Natural killer cell (primary cell): ENCODE results near the gene PTPRT. TPM values are rescaled to one million over a fixed set of nuclear protein-coding genes. Genes with fewer than 3 reads are reported as not detected.

Source experiments
- ATAC-seq, 3 donors: fragments of 150-1000 bp in 2 of 3; fragments of 200-7000 bp in 1 of 3; cut with Tn5 transposase; 1 replicate in 1 of 3; 2 replicates in 2 of 3; pipeline ENCODE4 v1.10.0; 2021; ENCODE audit warnings: mild to moderate bottlenecking in 2 of 3, moderate library complexity in 2 of 3
- DNase-seq, 2 donors: peaks; one replicate each; pipeline versions ENCODE4 v3.0.0 to v3.0.0-alpha.2; 2013 to 2021; ENCODE audit warnings: mixed read lengths in 1 of 2
- H3K27ac ChIP-seq: one replicate; pipeline ENCODE4 v1.5.1; 2013; ENCODE audit warnings: mild to moderate bottlenecking, low read length
- H3K27me3 ChIP-seq: one replicate; pipeline ENCODE4 v1.6.1; 2013; ENCODE audit warnings: low read length; ENCODE audit not compliant: control insufficient read depth, insufficient read depth
- H3K36me3 ChIP-seq: one replicate; pipeline ENCODE4 v1.6.1; 2013; ENCODE audit warnings: low read length; ENCODE audit not compliant: control insufficient read depth, insufficient read depth
- H3K4me1 ChIP-seq: one replicate; pipeline ENCODE4 v1.6.1; 2013; ENCODE audit warnings: low read length; ENCODE audit not compliant: control insufficient read depth, insufficient read depth
- H3K4me3 ChIP-seq: one replicate; pipeline ENCODE4 v1.5.1; 2013; ENCODE audit warnings: low read length
- H3K9me3 ChIP-seq: one replicate; pipeline ENCODE4 v1.6.1; 2013; ENCODE audit warnings: low read length; ENCODE audit not compliant: control insufficient read depth, insufficient read depth
- H3K27ac Mint-ChIP-seq, 2 donors: one replicate each; pipeline ENCODE4 v1.8.0; 2022; ENCODE audit warnings: mild to moderate bottlenecking in 2 of 2, mixed read lengths in 2 of 2, moderate library complexity in 1 of 2
- H3K27me3 Mint-ChIP-seq, 2 donors: one replicate each; pipeline ENCODE4 v1.8.0; 2022; ENCODE audit warnings: low read depth in 2 of 2, mixed read lengths in 2 of 2
- H3K36me3 Mint-ChIP-seq: one replicate; pipeline ENCODE4 v1.8.0; 2022; ENCODE audit warnings: mixed read lengths
- H3K4me1 Mint-ChIP-seq, 2 donors: one replicate each; pipeline ENCODE4 v1.8.0; 2022; ENCODE audit warnings: mixed read lengths in 2 of 2
- H3K4me3 Mint-ChIP-seq: one replicate; pipeline ENCODE4 v1.8.0; 2022; ENCODE audit warnings: mild to moderate bottlenecking, moderate library complexity, mixed read lengths
- H3K9me3 Mint-ChIP-seq, 2 donors: one replicate each; pipeline ENCODE4 v1.8.0; 2022; ENCODE audit warnings: mixed read lengths in 2 of 2
- WGBS: methylation state at CpG from one replicate; pipeline ENCODE4 v1.1.7; 2013; ENCODE audit warnings: missing lambda C conversion rate; ENCODE audit not compliant: insufficient coverage; 5-methylcytosine and 5-hydroxymethylcytosine counted together
- intact Hi-C: fragments of 100-400 bp; cut with micrococcal nuclease; formaldehyde crosslinking; loops from one replicate; pipeline ENCODE4 v1.14.2; 2022
- total RNA-seq, 4 donors: library from RNA; stranded (reverse); fragments of 120-200 nt in 1 of 4; gene quantifications; one replicate each; pipeline versions ENCODE4 v1.2.3 to v1.2.4, GENCODE V29; 2013 to 2022
- TF ChIP-seq, protein P1 (sequence below): fragments of 200-600 bp; IDR thresholded peaks from one replicate; pipeline ENCODE4 v1.8.0; 2022; ENCODE audit warnings: antibody characterized with exemption

The PTPRT gene
- total RNA-seq, 3 donors from 2014 or later (not counting 1 experiment from before 2014, with no cell fraction given), result not detected

DNA sequence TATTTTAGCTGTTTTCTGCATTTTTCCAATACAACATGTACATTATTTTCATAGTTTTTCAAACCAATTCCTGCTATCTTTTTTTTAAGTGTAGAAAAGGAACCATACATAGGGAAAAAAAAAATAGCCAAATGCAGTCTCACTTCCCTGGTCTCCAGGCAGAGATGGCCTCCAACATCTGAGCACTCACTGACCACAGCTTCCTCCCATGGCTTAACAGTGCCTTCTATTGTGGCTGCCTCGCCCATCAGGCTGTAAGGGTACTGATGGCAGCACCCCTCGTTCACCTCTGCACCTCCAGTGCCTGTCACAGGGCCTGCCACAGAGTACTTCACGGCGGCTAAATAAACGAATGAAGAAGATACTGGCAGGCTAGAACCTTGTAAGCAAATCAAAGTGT, 591.1 kb downstream of the PTPRT start:
- TF ChIP-seq, protein P1, sequence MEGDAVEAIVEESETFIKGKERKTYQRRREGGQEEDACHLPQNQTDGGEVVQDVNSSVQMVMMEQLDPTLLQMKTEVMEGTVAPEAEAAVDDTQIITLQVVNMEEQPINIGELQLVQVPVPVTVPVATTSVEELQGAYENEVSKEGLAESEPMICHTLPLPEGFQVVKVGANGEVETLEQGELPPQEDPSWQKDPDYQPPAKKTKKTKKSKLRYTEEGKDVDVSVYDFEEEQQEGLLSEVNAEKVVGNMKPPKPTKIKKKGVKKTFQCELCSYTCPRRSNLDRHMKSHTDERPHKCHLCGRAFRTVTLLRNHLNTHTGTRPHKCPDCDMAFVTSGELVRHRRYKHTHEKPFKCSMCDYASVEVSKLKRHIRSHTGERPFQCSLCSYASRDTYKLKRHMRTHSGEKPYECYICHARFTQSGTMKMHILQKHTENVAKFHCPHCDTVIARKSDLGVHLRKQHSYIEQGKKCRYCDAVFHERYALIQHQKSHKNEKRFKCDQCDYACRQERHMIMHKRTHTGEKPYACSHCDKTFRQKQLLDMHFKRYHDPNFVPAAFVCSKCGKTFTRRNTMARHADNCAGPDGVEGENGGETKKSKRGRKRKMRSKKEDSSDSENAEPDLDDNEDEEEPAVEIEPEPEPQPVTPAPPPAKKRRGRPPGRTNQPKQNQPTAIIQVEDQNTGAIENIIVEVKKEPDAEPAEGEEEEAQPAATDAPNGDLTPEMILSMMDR, result no peak
- no peaks in the 10 kb centered on the region for H3K36me3 ChIP-seq
- Mint-ChIP-seq H3K27me3 (no peaks in the 10 kb centered on the region), H3K4me3 (no peak overlapping the region), H3K9me3 (peaks cover 0 to 8% of the 10 kb centered on the region in 2 donors), H3K4me1 (no peaks in the 10 kb centered on the region), H3K36me3 (no peaks in the 10 kb centered on the region), H3K27ac (no peak overlapping the region)
- H3K9me3 ChIP-seq, result peaks cover 3% of the 10 kb centered on the region
- no peaks in the 10 kb centered on the region for H3K27me3 ChIP-seq
- no peak for ATAC-seq
- intact Hi-C loops, result no loop called here
- no peak overlapping the region for H3K27ac ChIP-seq
- no peak overlapping the region for H3K4me3 ChIP-seq
- H3K4me1 ChIP-seq, result peaks cover 5% of the 10 kb centered on the region
- 11% methylated on average over 5 of the region's 5 CpGs for WGBS
- DNase-seq, result no peak

DNA sequence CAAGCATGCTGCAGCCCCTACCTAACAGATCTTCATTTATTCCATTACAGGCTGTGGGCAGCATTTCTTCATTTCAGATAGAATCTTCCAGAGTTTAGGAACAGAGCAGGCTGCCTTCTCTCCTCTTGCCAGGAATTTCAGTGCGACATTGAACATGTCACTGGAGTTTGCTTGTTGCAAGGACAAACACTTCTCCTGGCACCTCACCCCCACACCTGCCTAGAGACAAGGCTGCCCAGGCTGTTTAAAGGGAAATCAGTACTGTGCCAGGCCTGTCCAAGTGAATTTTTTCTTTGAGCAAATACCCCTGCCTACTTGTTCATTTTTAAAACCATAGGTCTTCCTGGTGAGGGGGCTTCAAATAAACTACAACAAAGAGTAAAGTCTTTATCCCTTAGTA, 594.1 kb downstream of the PTPRT start:
- Mint-ChIP-seq H3K9me3 (peaks cover 0 to 2% of the 10 kb centered on the region in 2 donors), H3K4me3 (no peak overlapping the region), H3K27me3 (no peaks in the 10 kb centered on the region), H3K4me1 (no peaks in the 10 kb centered on the region), H3K27ac (no peak overlapping the region), H3K36me3 (no peaks in the 10 kb centered on the region)
- intact Hi-C loops, result no loop called here
- peaks cover 3% of the 10 kb centered on the region for H3K9me3 ChIP-seq
- no peaks in the 10 kb centered on the region for H3K36me3 ChIP-seq
- TF ChIP-seq, protein P1, result no peak
- peaks cover 5% of the 10 kb centered on the region for H3K4me1 ChIP-seq
- 100% methylated on average over 1 of the region's 1 CpG for WGBS
- H3K27me3 ChIP-seq, result no peaks in the 10 kb centered on the region
- H3K4me3 ChIP-seq, result no peak overlapping the region
- no peak overlapping the region for H3K27ac ChIP-seq
- no peak for ATAC-seq
- no peak for DNase-seq

DNA sequence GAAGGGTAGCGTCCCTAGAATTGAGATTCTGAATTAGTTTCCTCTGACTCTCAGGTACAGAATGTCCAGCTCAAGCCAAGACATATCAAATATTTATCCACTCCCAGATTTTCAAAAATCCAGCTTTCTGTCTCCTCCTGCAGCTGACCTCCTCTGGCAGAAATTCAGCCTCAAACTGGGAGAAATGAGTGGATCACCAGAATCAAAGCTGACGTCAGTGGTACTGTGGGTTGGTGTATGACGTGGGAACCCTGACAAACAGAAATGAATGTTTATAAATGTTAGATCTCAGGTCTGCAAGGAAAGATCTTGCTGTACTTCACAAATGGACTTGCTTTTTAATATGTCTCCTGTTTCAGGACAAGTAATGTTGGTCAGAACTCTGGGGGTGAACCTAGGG, 595.0 kb downstream of the PTPRT start:
- no peak overlapping the region for H3K27ac Mint-ChIP-seq
- Histone ChIP-seq H3K27me3 (no peaks in the 10 kb centered on the region), H3K4me1 (peaks cover 5% of the 10 kb centered on the region), H3K4me3 (no peak overlapping the region), H3K9me3 (peaks cover 3% of the 10 kb centered on the region), H3K36me3 (no peaks in the 10 kb centered on the region), H3K27ac (no peak overlapping the region)
- no peak overlapping the region for H3K4me3 Mint-ChIP-seq
- intact Hi-C loops, result no loop called here
- no peak for ATAC-seq
- H3K27me3 Mint-ChIP-seq, result no peaks in the 10 kb centered on the region
- no peaks in the 10 kb centered on the region for H3K36me3 Mint-ChIP-seq
- WGBS, result 92% methylated on average over 3 of the region's 3 CpGs
- peaks cover 0 to 2% of the 10 kb centered on the region in 2 donors for H3K9me3 Mint-ChIP-seq
- no peak for DNase-seq
- TF ChIP-seq, protein P1, result no peak
- no peaks in the 10 kb centered on the region for H3K4me1 Mint-ChIP-seq

DNA sequence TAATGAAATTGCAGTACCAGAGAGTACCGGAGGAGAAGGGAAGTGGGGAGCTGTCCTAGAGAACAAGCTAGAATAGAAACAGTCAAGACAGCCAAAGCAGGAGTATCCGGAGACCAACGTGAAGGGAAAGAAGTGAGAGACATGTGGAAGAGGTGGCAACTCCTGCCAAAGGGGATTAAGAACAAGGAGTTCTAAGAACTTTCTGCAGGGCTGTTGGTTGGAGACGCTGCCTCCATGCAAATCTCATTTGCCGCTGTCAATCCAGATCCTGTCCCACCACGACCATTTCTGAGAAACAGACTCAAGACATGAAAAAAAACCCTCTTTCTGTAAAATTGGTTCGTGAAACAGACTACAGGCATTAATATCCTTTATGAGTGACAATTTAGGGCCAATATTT, 595.7 kb downstream of the PTPRT start:
- no peaks in the 10 kb centered on the region for H3K36me3 ChIP-seq

More for the DNA sequence above, 595.7 kb downstream of the PTPRT start:
- Histone ChIP-seq H3K4me3 (no peak overlapping the region), H3K27ac (no peak overlapping the region), H3K4me1 (peaks cover 5% of the 10 kb centered on the region), H3K9me3 (peaks cover 3% of the 10 kb centered on the region), H3K27me3 (no peaks in the 10 kb centered on the region)
- 81% methylated on average over 7 of the region's 7 CpGs for WGBS
- Mint-ChIP-seq H3K27ac (no peak overlapping the region), H3K27me3 (no peaks in the 10 kb centered on the region), H3K9me3 (peaks cover 0 to 2% of the 10 kb centered on the region in 2 donors), H3K36me3 (no peaks in the 10 kb centered on the region), H3K4me1 (no peaks in the 10 kb centered on the region), H3K4me3 (no peak overlapping the region)
- intact Hi-C loops, result no loop called here
- TF ChIP-seq, protein P1, result no peak
- DNase-seq (no peak), ATAC-seq (no peak)
